ENCODE results near the gene MPC1L.
"Not testable (repeated sequence)": the region's sequence is repeated elsewhere in the genome, so short reads cannot be mapped to it uniquely, and the experiment has no call there.

The MPC1L gene

GRCh38 chrX:40623139-40623536, at the start of gene MPC1L:
MPC1L (plus strand) TSS chrX:40623428; CDS start chrX:40623566, 138 bp downstream.
- DNase-seq: no peak

- DNase-seq: no peak
These were observed 49.5 kb upstream of the MPC1L start for GRCh38 chrX:40573763-40574162.

GRCh38 chrX:40575411-40575810, 47.8 kb upstream of the MPC1L start:
- DNase-seq: not testable (repeated sequence)

GRCh38 chrX:40576291-40576690, 46.9 kb upstream of the MPC1L start:
- DNase-seq: no peak

- DNase-seq: peak; percentile 6
These were observed 45.1 kb upstream of the MPC1L start for GRCh38 chrX:40578039-40578695.

- DNase-seq: no peak
These were observed 44.1 kb upstream of the MPC1L start for GRCh38 chrX:40579141-40579540.

- no peak for DNase-seq
These were observed 43.2 kb upstream of the MPC1L start for GRCh38 chrX:40579900-40580536.

GRCh38 chrX:40580537-40581335, 42.5 kb upstream of the MPC1L start, which contains the start of gene ATP6AP2:
ATP6AP2 (plus strand) TSS chrX:40580970; CDS start chrX:40581066, 96 bp downstream.
- peak; percentile 59 for DNase-seq

GRCh38 chrX:40581336-40581920, 41.8 kb upstream of the MPC1L start:
- no peak for DNase-seq

- DNase-seq: not testable (repeated sequence)
These were observed 41.0 kb upstream of the MPC1L start for GRCh38 chrX:40582178-40582577.

- no peak for DNase-seq
These were observed 40.4 kb upstream of the MPC1L start for GRCh38 chrX:40582811-40583210.

- DNase-seq: not testable (repeated sequence)
These were observed 35.6 kb upstream of the MPC1L start for GRCh38 chrX:40587623-40588022.

- not testable (repeated sequence) for DNase-seq
These were observed 33.5 kb upstream of the MPC1L start for GRCh38 chrX:40589616-40590321.

- DNase-seq: no peak
These were observed 19.8 kb upstream of the MPC1L start for GRCh38 chrX:40603446-40603845.

GRCh38 chrX:40607381-40607780, 15.8 kb upstream of the MPC1L start:
- no peak for DNase-seq

- DNase-seq: no peak
These were observed 10.7 kb upstream of the MPC1L start for GRCh38 chrX:40612511-40612910.

GRCh38 chrX:40615976-40616375, 7.3 kb upstream of the MPC1L start:
- no peak for DNase-seq

GRCh38 chrX:40617566-40617965, 5.7 kb upstream of the MPC1L start:
- no peak for DNase-seq

GRCh38 chrX:40622479-40623138, 619 bp upstream of the MPC1L start:
- DNase-seq: no peak

- DNase-seq: no peak
These were observed 437 bp downstream of the MPC1L start for GRCh38 chrX:40623665-40624064.

- no peak for DNase-seq
These were observed 2.1 kb downstream of the MPC1L start for GRCh38 chrX:40625294-40625693.

GRCh38 chrX:40628506-40628905, 5.3 kb downstream of the MPC1L start:
- no peak for DNase-seq
